Smooth muscle cell (in vitro differentiated cells): ENCODE measurements around the gene SMYD5. TPM values are rescaled to one million over a fixed set of nuclear protein-coding genes. Genes with fewer than 3 reads are reported as not detected.

ENCODE experiments used
- DNase-seq: peaks from one replicate; lab custom pipeline; 2025; ENCODE audit not compliant: unreplicated experiment; lab: John Stamatoyannopoulos, UW
- H2AFZ ChIP-seq: fragments of 200-600 bp; sonication (generic); 2 replicates; pipeline ENCODE4 v1.6.0; 2016; ENCODE audit warnings: antibody characterized with exemption, low read depth, mild to moderate bottlenecking
- H3F3A ChIP-seq: fragments of 200-600 bp; sonication (generic); 2 replicates; pipeline ENCODE4 v1.6.0; 2017; ENCODE audit warnings: antibody characterized with exemption, low read depth
- H3K27ac ChIP-seq: fragments of 200-600 bp; sonication (generic); 2 replicates; pipeline ENCODE4 v1.5.1; 2016; ENCODE audit warnings: low read depth, mild to moderate bottlenecking
- H3K27me3 ChIP-seq: fragments of 200-600 bp; sonication (generic); 2 replicates; pipeline ENCODE4 v1.6.1; 2016; ENCODE audit warnings: low read depth, mild to moderate bottlenecking
- H3K36me3 ChIP-seq: fragments of 200-600 bp; sonication (generic); 2 replicates; pipeline ENCODE4 v1.5.1; 2016; ENCODE audit warnings: low read depth
- H3K4me1 ChIP-seq: fragments of 200-600 bp; sonication (generic); 2 replicates; pipeline ENCODE4 v1.5.1; 2016; ENCODE audit warnings: low read depth
- H3K4me2 ChIP-seq: fragments of 200-600 bp; sonication (generic); 2 replicates; pipeline ENCODE4 v1.6.0; 2016; ENCODE audit warnings: mild to moderate bottlenecking
- H3K4me3 ChIP-seq: fragments of 200-600 bp; sonication (generic); 2 replicates; pipeline ENCODE4 v1.5.1; 2016; ENCODE audit warnings: mild to moderate bottlenecking
- H3K79me2 ChIP-seq: fragments of 200-600 bp; sonication (generic); 2 replicates; pipeline ENCODE4 v1.6.0; 2016; ENCODE audit warnings: low read depth, mild to moderate bottlenecking
- H3K9ac ChIP-seq: fragments of 200-600 bp; sonication (generic); 2 replicates; pipeline ENCODE4 v1.6.0; 2016; ENCODE audit warnings: low read depth
- H3K9me3 ChIP-seq: fragments of 200-600 bp; sonication (generic); replicated peaks from 2 replicates; pipeline ENCODE4 v1.5.1; 2016; ENCODE audit warnings: low read depth
- H4K20me1 ChIP-seq: fragments of 200-600 bp; sonication (generic); 2 replicates; pipeline ENCODE4 v1.6.0; 2016; ENCODE audit warnings: low read depth
- WGBS: methylation state at CpG from one replicate; pipeline ENCODE4 v1.1.7; 2016; ENCODE audit warnings: low lambda C conversion rate; 5-methylcytosine and 5-hydroxymethylcytosine counted together
- polyA plus RNA-seq: library from polyadenylated mRNA; unstranded; fragments of >200 nt; fragmentation: Nextera tagmentation; extraction: Ambion mirVana; gene quantifications from 2 replicates; pipeline ENCODE4 v1.2.1, GENCODE V29; 2016
- total RNA-seq: library from RNA; depleted of rRNA; stranded (reverse); fragments of >200 nt; gene quantifications from 2 replicates; pipeline ENCODE4 v1.2.3, GENCODE V29; 2014
- TF ChIP-seq, protein P1 (sequence below): fragments of 200-600 bp; sonication (generic); IDR thresholded peaks from 2 replicates; pipeline ENCODE4 v1.5.1; 2017; ENCODE audit warnings: borderline replicate concordance, mild to moderate bottlenecking, antibody characterized with exemption; ENCODE audit not compliant: insufficient read depth, poor library complexity, severe bottlenecking

The SMYD5 gene
- total and polyA plus RNA-seq, 2 experiments from 2014 or later, result 10.8 to 16.5 TPM

DNA sequence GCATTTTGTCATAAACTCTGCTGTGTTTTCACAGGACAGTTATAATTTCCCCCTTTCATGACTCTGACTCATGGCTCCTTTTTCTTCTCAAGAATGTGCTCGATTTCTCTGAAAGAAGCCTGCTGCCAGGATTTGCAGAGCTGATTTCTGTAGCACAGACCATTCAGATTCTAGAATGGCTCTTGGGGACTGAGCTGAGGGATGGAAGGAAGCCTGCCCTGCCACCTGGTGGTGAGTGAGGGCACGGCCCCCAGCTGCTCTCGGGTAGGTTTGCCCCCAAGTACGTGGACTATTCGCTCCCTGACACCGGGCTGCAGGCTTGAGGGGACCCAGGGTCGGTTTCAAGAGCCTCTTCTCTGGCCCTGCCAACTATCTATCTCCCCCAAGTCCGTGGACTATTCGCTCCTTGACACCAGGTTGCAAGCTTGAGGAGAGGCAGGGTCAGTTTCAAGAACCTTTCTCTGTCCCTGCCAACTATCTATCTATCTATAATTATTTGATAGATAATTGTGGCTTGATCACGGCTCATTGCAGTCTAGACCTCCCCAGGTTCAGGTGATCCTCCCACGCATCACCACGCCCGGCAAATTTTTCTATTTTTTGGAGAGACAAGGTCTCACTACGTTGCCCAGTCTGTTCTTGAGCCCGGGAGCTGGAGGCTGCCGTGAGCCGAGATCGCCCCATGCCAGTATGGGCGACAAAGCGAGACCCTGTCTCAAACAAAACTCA is 1.4 kb upstream of the SMYD5 start:
- no peaks in the 10 kb centered on the region for H3K36me3 ChIP-seq
- no peaks in the 10 kb centered on the region for H3K9me3 ChIP-seq
- peak overlapping the region; percentile 24 for H3K27ac ChIP-seq
- H2AFZ ChIP-seq, result no peak overlapping the region
- no peak overlapping the region for H3K9ac ChIP-seq
- peak; percentile 32 for DNase-seq
- H4K20me1 ChIP-seq, result no peaks in the 10 kb centered on the region
- H3K79me2 ChIP-seq, result peaks cover 29% of the 10 kb centered on the region
- peaks cover 4% of the 10 kb centered on the region for H3K27me3 ChIP-seq
- WGBS, result 52% methylated on average over 20 of the region's 20 CpGs
- TF ChIP-seq, protein P1, sequence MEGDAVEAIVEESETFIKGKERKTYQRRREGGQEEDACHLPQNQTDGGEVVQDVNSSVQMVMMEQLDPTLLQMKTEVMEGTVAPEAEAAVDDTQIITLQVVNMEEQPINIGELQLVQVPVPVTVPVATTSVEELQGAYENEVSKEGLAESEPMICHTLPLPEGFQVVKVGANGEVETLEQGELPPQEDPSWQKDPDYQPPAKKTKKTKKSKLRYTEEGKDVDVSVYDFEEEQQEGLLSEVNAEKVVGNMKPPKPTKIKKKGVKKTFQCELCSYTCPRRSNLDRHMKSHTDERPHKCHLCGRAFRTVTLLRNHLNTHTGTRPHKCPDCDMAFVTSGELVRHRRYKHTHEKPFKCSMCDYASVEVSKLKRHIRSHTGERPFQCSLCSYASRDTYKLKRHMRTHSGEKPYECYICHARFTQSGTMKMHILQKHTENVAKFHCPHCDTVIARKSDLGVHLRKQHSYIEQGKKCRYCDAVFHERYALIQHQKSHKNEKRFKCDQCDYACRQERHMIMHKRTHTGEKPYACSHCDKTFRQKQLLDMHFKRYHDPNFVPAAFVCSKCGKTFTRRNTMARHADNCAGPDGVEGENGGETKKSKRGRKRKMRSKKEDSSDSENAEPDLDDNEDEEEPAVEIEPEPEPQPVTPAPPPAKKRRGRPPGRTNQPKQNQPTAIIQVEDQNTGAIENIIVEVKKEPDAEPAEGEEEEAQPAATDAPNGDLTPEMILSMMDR, result peak; percentile 86
- peaks cover 9% of the 10 kb centered on the region for H3K4me1 ChIP-seq
- peaks cover 7% of the 10 kb centered on the region for H3F3A ChIP-seq
- peak overlapping the region; percentile 68 for H3K4me2 ChIP-seq
- no peak overlapping the region for H3K4me3 ChIP-seq

DNA sequence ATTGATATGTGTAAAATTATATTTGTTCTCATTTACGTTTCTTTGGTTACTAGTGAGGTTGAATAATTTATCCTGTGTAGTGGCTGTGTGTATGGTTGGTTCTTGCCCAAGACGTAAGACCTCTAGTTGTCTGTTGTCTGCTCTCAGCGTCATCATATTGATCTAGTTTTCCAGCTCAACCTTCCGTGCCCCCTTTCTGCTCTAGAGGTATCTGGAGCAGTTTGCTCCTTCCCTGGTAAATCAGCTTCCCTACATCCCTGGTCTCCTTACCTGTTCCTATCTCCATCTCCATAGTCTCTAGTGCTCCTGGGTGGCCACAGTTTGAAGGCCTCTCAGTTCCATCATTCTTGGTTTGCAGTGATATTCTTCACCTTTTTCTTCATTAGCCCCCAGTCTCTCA is 1.2 kb downstream of the SMYD5 start:
- peaks cover 29% of the 10 kb centered on the region for H3K79me2 ChIP-seq
- H3F3A ChIP-seq, result peaks cover 7% of the 10 kb centered on the region
- no peak for DNase-seq
- WGBS, result 80% methylated on average over 4 of the region's 4 CpGs
- H3K36me3 ChIP-seq, result no peaks in the 10 kb centered on the region
- peak overlapping the region; percentile 87 for H3K9ac ChIP-seq
- TF ChIP-seq, protein P1, result no peak
- peaks cover 9% of the 10 kb centered on the region for H3K4me1 ChIP-seq
- H4K20me1 ChIP-seq, result no peaks in the 10 kb centered on the region
- no peaks in the 10 kb centered on the region for H3K27me3 ChIP-seq
- peak overlapping the region; percentile 77 for H3K4me3 ChIP-seq
- H3K27ac ChIP-seq, result peak overlapping the region; percentile 77
- H2AFZ ChIP-seq, result peak overlapping the region; percentile 78
- H3K4me2 ChIP-seq, result peak overlapping the region; percentile 94
- no peaks in the 10 kb centered on the region for H3K9me3 ChIP-seq

DNA sequence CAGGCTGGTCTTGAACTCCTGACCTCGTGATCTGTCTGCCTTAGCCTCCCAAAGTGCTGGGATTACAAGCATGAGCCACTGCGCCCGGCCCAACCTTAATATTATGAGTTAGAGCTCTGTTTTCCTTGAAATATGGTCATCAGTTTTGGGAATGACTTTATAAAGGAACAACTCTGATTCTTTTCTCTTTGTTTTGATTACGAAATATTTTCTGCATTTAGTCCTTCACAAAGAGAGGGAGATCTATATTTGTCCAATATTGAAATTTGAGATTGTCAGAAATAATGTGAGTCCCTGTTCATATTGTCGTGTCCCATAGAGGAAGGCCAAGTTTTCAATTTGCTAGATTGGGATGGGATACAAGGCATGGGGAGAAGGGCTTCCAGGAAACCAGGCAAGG is 3.1 kb downstream of the SMYD5 start:
- TF ChIP-seq, protein P1, result no peak
- H3K4me3 ChIP-seq, result no peak overlapping the region
- peaks cover 7% of the 10 kb centered on the region for H3F3A ChIP-seq
- H3K4me1 ChIP-seq, result peaks cover 9% of the 10 kb centered on the region
- H3K9me3 ChIP-seq, result no peaks in the 10 kb centered on the region
- no peaks in the 10 kb centered on the region for H4K20me1 ChIP-seq
- WGBS, result 98% methylated on average over 5 of the region's 5 CpGs
- no peak overlapping the region for H2AFZ ChIP-seq
- no peak overlapping the region for H3K4me2 ChIP-seq
- H3K36me3 ChIP-seq, result no peaks in the 10 kb centered on the region
- no peak overlapping the region for H3K9ac ChIP-seq
- DNase-seq, result no peak
- H3K27ac ChIP-seq, result no peak overlapping the region
- H3K27me3 ChIP-seq, result no peaks in the 10 kb centered on the region
- peaks cover 29% of the 10 kb centered on the region for H3K79me2 ChIP-seq

DNA sequence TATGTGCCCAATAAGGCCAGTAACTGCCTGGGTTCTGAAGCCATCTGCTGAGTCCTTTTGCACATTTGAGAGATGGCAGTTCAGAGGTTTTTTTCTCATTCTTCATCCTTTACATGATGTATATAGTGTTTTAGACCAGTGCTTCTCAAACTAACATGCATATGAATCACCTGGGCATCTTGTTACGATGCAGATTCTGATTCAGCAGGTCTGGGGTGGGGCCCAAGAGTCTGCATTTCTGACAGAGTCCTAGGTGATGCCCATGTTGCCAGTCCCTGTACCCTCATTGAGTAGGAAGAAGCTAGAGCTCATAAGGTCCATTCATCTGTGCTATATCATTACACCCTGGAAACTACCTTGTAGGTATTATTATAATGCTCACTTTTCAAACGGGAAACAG is 3.8 kb downstream of the SMYD5 start:
- Histone ChIP-seq H4K20me1 (no peaks in the 10 kb centered on the region), H3K79me2 (peaks cover 29% of the 10 kb centered on the region), H3K4me1 (peaks cover 9% of the 10 kb centered on the region), H3F3A (peaks cover 6% of the 10 kb centered on the region), H3K27ac (no peak overlapping the region), H3K9me3 (no peaks in the 10 kb centered on the region), H3K36me3 (no peaks in the 10 kb centered on the region), H3K4me3 (no peak overlapping the region), H3K4me2 (no peak overlapping the region), H3K27me3 (no peaks in the 10 kb centered on the region), H2AFZ (no peak overlapping the region), H3K9ac (no peak overlapping the region)
- WGBS, result 95% methylated on average over 2 of the region's 2 CpGs
- TF ChIP-seq, protein P1, result no peak
- no peak for DNase-seq
